H1 (cell line): Measurements from ENCODE around the gene WWC1. TPM values are rescaled to one million over a fixed set of nuclear protein-coding genes. Genes with fewer than 3 reads are reported as not detected.

Source experiments
- CTCF ChIA-PET: fragments of 300-600 bp; sonication (Branson Sonifier 250); formaldehyde crosslinking; loops from one replicate; lab custom pipeline; 2021; ENCODE audit not compliant: partially characterized antibody; lab: Charles Lee
- POLR2A ChIA-PET: fragments of 300-600 bp; sonication (Branson Sonifier 250); formaldehyde crosslinking; loops from one replicate; lab custom pipeline; 2021; ENCODE audit warnings: inconsistent platforms; ENCODE audit not compliant: partially characterized antibody; lab: Charles Lee
- DNase-seq, 2 experiments: peaks; one replicate each; pipeline versions ENCODE4 v3.0.0 to v3.0.0-alpha.2; 2010 to 2022; ENCODE audit warnings: low spot score in 2 of 2, low read depth in 1 of 2, mixed read lengths in 1 of 2
- FAIRE-seq: peaks from 2 replicates; lab custom pipeline; 2011; peaks lifted over from hg19 to GRCh38; lab: Jason Lieb, UNC
- H2AFZ ChIP-seq: 2 replicates; pipeline ENCODE4 v1.8.1; 2012; ENCODE audit warnings: low read length, inconsistent platforms
- H2AK5ac ChIP-seq: 2 replicates; pipeline ENCODE4 v1.6.1; 2013; ENCODE audit warnings: low read depth, low read length
- H2BK120ac ChIP-seq: replicated peaks from 2 replicates; pipeline ENCODE3; 2013; ENCODE audit warnings: low read depth, low read length, inconsistent platforms
- H2BK12ac ChIP-seq: 2 replicates; pipeline ENCODE4 v1.6.1; 2013; ENCODE audit warnings: low read depth, low read length
- H2BK15ac ChIP-seq: 2 replicates; pipeline ENCODE4 v1.6.1; 2013; ENCODE audit warnings: low read length
- H2BK20ac ChIP-seq: 2 replicates; pipeline ENCODE4 v1.6.1; 2013; ENCODE audit warnings: low read length
- H2BK5ac ChIP-seq: 2 replicates; pipeline ENCODE4 v1.6.1; 2013; ENCODE audit warnings: low read depth, low read length
- H3K14ac ChIP-seq: 2 replicates; pipeline ENCODE4 v1.6.1; 2013; ENCODE audit warnings: inconsistent platforms; ENCODE audit not compliant: insufficient read length
- H3K18ac ChIP-seq: 2 replicates; pipeline ENCODE4 v1.6.1; 2013; ENCODE audit warnings: low read length; ENCODE audit errors: extremely low read depth
- H3K23ac ChIP-seq: 2 replicates; pipeline ENCODE4 v1.6.1; 2013; ENCODE audit warnings: inconsistent platforms; ENCODE audit not compliant: insufficient read length
- H3K23me2 ChIP-seq: 2 replicates; pipeline ENCODE4 v1.6.1; 2013; ENCODE audit warnings: low read depth, low read length
- H3K27ac ChIP-seq: 2 replicates; pipeline ENCODE4 v1.6.1; 2011; ENCODE audit warnings: low read depth, low read length, inconsistent platforms
- H3K27me3 ChIP-seq, 4 experiments: replicated peaks in 1 of 4; 1 replicate in 1 of 4; 2 replicates in 3 of 4; pipeline versions ENCODE4 v1.6.1 to v1.8.1; 2011 to 2013; ENCODE audit warnings: low read length in 3 of 4, mild to moderate bottlenecking in 3 of 4, inconsistent platforms in 2 of 4, mixed read lengths in 2 of 4, moderate library complexity in 1 of 4; ENCODE audit not compliant: control insufficient read depth in 3 of 4, insufficient read depth in 3 of 4; ENCODE audit errors: extremely low read depth in 1 of 4
- H3K36me3 ChIP-seq, 4 experiments: 2 replicates each; pipeline versions ENCODE4 v1.6.1 to v1.8.1; 2011 to 2013; ENCODE audit warnings: mild to moderate bottlenecking in 4 of 4, low read length in 3 of 4, moderate library complexity in 2 of 4, control low read depth in 1 of 4, inconsistent platforms in 1 of 4; ENCODE audit not compliant: insufficient read depth in 4 of 4, control insufficient read depth in 2 of 4
- H3K4ac ChIP-seq: replicated peaks from 2 replicates; pipeline ENCODE3; 2013; ENCODE audit warnings: low read length, low read depth, mixed read lengths, inconsistent platforms; ENCODE audit not compliant: insufficient read length
- H3K4me1 ChIP-seq, 4 experiments: replicated peaks in 1 of 4; 1 replicate in 1 of 4; 2 replicates in 3 of 4; pipeline versions ENCODE4 v1.6.1 to v1.8.1; 2011 to 2013; ENCODE audit warnings: low read length in 3 of 4, inconsistent platforms in 2 of 4, mixed read lengths in 1 of 4; ENCODE audit not compliant: insufficient read depth in 4 of 4, control insufficient read depth in 3 of 4
- H3K4me2 ChIP-seq, 2 experiments: 2 replicates each; pipeline versions ENCODE4 v1.6.1 to v1.8.1; 2011 to 2013; ENCODE audit warnings: low read depth in 2 of 2, low read length in 2 of 2, control low read depth in 1 of 2, inconsistent platforms in 1 of 2, mild to moderate bottlenecking in 1 of 2; ENCODE audit not compliant: insufficient read depth in 1 of 2
- H3K4me3 ChIP-seq, 4 experiments: fragments of 200-600, 300-600 bp in 1 of 4; sonication (generic), shearing (Covaris generic), sonication (Bioruptor Twin) in 1 of 4; 2 replicates each; pipeline versions ENCODE4 v1.5.1 to v1.8.1; 2011 to 2016; ENCODE audit warnings: low read length in 4 of 4, low read depth in 3 of 4, control low read depth in 2 of 4, inconsistent platforms in 2 of 4, mild to moderate bottlenecking in 2 of 4, mixed read lengths in 1 of 4, moderate library complexity in 1 of 4; ENCODE audit not compliant: insufficient read depth in 2 of 4; ENCODE audit errors: extremely low read depth in 1 of 4
- H3K56ac ChIP-seq: replicated peaks from 2 replicates; pipeline ENCODE3; 2013; ENCODE audit warnings: low read depth, mild to moderate bottlenecking, mixed read lengths, low read length, inconsistent platforms; ENCODE audit not compliant: insufficient read length
- H3K79me1 ChIP-seq: 2 replicates; pipeline ENCODE4 v1.6.1; 2013; ENCODE audit warnings: low read depth, low read length, control low read depth
- H3K79me2 ChIP-seq, 2 experiments: 2 replicates each; pipeline versions ENCODE4 v1.6.1 to v1.8.1; 2012 to 2013; ENCODE audit warnings: low read length in 2 of 2, mild to moderate bottlenecking in 2 of 2, inconsistent platforms in 1 of 2; ENCODE audit not compliant: insufficient read depth in 2 of 2, control insufficient read depth in 1 of 2
- H3K9ac ChIP-seq, 4 experiments: replicated peaks in 1 of 4; 1 replicate in 1 of 4; 2 replicates in 3 of 4; pipeline versions ENCODE4 v1.6.1 to v1.8.1; 2011 to 2013; ENCODE audit warnings: low read depth in 3 of 4, low read length in 3 of 4, control low read depth in 2 of 4, mild to moderate bottlenecking in 2 of 4, moderate library complexity in 2 of 4, inconsistent platforms in 1 of 4; ENCODE audit errors: extremely low read depth in 1 of 4
- H3K9me3 ChIP-seq, 2 experiments: 2 replicates each; pipeline versions ENCODE4 v1.6.1 to v1.8.1; 2012 to 2013; ENCODE audit warnings: mild to moderate bottlenecking in 2 of 2, moderate library complexity in 2 of 2, control low read depth in 1 of 2, inconsistent platforms in 1 of 2, low read depth in 1 of 2, low read length in 1 of 2, mixed read lengths in 1 of 2; ENCODE audit not compliant: insufficient read depth in 2 of 2
- H4K20me1 ChIP-seq, 2 experiments: replicated peaks in 1 of 2; 2 replicates each; pipeline versions ENCODE3 to v1.8.1; 2011 to 2013; ENCODE audit warnings: inconsistent platforms in 2 of 2, low read length in 2 of 2, mild to moderate bottlenecking in 1 of 2; ENCODE audit not compliant: insufficient read depth in 2 of 2, control insufficient read depth in 1 of 2
- H4K5ac ChIP-seq: 2 replicates; pipeline ENCODE4 v1.6.1; 2013; ENCODE audit warnings: low read length, low read depth, mixed read lengths, inconsistent platforms; ENCODE audit not compliant: insufficient read length
- H4K8ac ChIP-seq: 2 replicates; pipeline ENCODE4 v1.8.0; 2013; ENCODE audit warnings: mild to moderate bottlenecking, moderate library complexity, low read length, inconsistent platforms; ENCODE audit not compliant: insufficient read depth; ENCODE audit errors: extremely low read depth
- H4K91ac ChIP-seq: replicated peaks from 2 replicates; pipeline ENCODE3; 2013; ENCODE audit warnings: low read length, mixed read lengths, inconsistent platforms; ENCODE audit not compliant: insufficient read length
- ASH2L ChIP-seq: fragments of 200-600, 300-600 bp; sonication (generic); IDR thresholded peaks from one replicate; pipeline ENCODE4 v1.7.1; 2017; ENCODE audit warnings: low read length
- CHD2 ChIP-seq: IDR thresholded peaks from 2 replicates; pipeline ENCODE4 v1.6.1; 2012; ENCODE audit warnings: low read length, improper control_type of control experiment
- HDAC2 ChIP-seq, 2 experiments: fragments of 300-600 bp in 1 of 2; sonication (generic) in 1 of 2; IDR thresholded peaks; 2 replicates each; pipeline ENCODE4 v1.6.1; 2011 to 2012; ENCODE audit warnings: low read depth in 2 of 2, low read length in 2 of 2, mild to moderate bottlenecking in 2 of 2, moderate library complexity in 2 of 2, borderline replicate concordance in 1 of 2, inconsistent platforms in 1 of 2
- KDM1A ChIP-seq: fragments of 200-600, 300-600 bp; sonication (generic); IDR thresholded peaks from 2 replicates; pipeline ENCODE4 v1.7.1; 2016; ENCODE audit warnings: mild to moderate bottlenecking, low read length, borderline replicate concordance
- KDM5A ChIP-seq: fragments of 200-600 bp; IDR thresholded peaks from 2 replicates; pipeline ENCODE4 v1.7.1; 2012; ENCODE audit warnings: mild to moderate bottlenecking, low read length, inconsistent platforms, mixed read lengths
- MAX ChIP-seq: IDR thresholded peaks from 2 replicates; pipeline ENCODE4 v1.6.1; 2012; ENCODE audit warnings: inconsistent platforms
- SIRT6 ChIP-seq: IDR thresholded peaks from one replicate; pipeline ENCODE4 v1.7.1; 2012; ENCODE audit warnings: low read length, inconsistent platforms
- SP4 ChIP-seq: IDR thresholded peaks from 2 replicates; pipeline ENCODE4 v1.6.1; 2012; ENCODE audit warnings: low read length, inconsistent platforms
- WGBS, 2 experiments: shearing (Covaris generic) in 1 of 2; methylation state at CpG; one replicate each; pipeline versions ENCODE4 v1.1.6 to v1.1.7; 2013 to 2015; ENCODE audit warnings: low lambda C conversion rate in 2 of 2, mixed read lengths in 2 of 2, inconsistent platforms in 1 of 2, low coverage in 1 of 2, missing lambda C conversion rate in 1 of 2; ENCODE audit not compliant: insufficient replicate concordance in 2 of 2, insufficient coverage in 1 of 2, insufficient read length in 1 of 2; ENCODE audit errors: extremely low coverage in 1 of 2, missing lambda C conversion rate in 1 of 2; 5-methylcytosine and 5-hydroxymethylcytosine counted together
- polyA plus RNA-seq, 7 experiments: library from polyadenylated mRNA; depleted of rRNA in 3 of 7; stranded (reverse) in 5 of 7; unstranded in 2 of 7; fragments of >200 nt in 5 of 7; fragments of 200-250 nt in 2 of 7; gene quantifications; 1 replicate in 5 of 7; 2 replicates in 1 of 7; 4 replicates in 1 of 7; pipeline versions ENCODE4 v1.2.1 to v1.2.3, GENCODE V29; 2011 to 2013; ENCODE audit warnings: missing spikeins in 2 of 7, mixed read lengths in 2 of 7
- total RNA-seq: library from RNA; stranded (reverse); fragmentation: NEBNext Ultra II Directional; extraction: Animal tissue kit (Norgen Biotek cat#: 25700); gene quantifications from 2 replicates; pipeline ENCODE4 v1.2.1, GENCODE V29; 2021

The WWC1 gene
- total and polyA plus RNA-seq, 2 of the 8 experiments (the other 6 are each of a cell fraction or from before 2014, with no cell fraction given), result 16.4 to 41.1 TPM

- TF ChIP-seq ASH2L (no peak), KDM5A (no peak), HDAC2 (IDR thresholded peaks at IDR 0.05; ENCODE audit: borderline replicate concordance in 1 of 2, low read depth in 2 of 2, low read length in 2 of 2) (no peak), CHD2 (no peak), SIRT6 (no peak), KDM1A (no peak), SP4 (no peak), MAX (no peak)
- FAIRE-seq, result no peak
These were observed 177.4 kb downstream of the WWC1 start for GRCh38 chr5:168468836-168469235.

More at GRCh38 chr5:168468836-168469235, 177.4 kb downstream of the WWC1 start:
- no peak overlapping the region for H2BK5ac ChIP-seq
- DNase-seq, result no peak
- no peaks in the 10 kb centered on the region for H3K79me1 ChIP-seq
- no peaks in the 10 kb centered on the region for H3K9me3 ChIP-seq
- peaks cover 9 to 38% (median 19%) of the 10 kb centered on the region in 4 experiments; a peak in 7 of 8 replicates for H3K36me3 ChIP-seq
- no peak overlapping the region for H2BK12ac ChIP-seq
- H3K27ac ChIP-seq, result no peak overlapping the region
- H2AK5ac ChIP-seq, result no peak overlapping the region
- no peak overlapping the region for H3K4ac ChIP-seq
- H4K5ac ChIP-seq, result no peak overlapping the region
- no peak overlapping the region for H3K9ac ChIP-seq
- ChIA-PET CTCF (no interaction called here), POLR2A (no interaction called here)
- no peaks in the 10 kb centered on the region for H3K4me1 ChIP-seq
- H3K4me2 ChIP-seq, result no peak overlapping the region
- no peak overlapping the region for H2BK15ac ChIP-seq
- H3K23me2 ChIP-seq, result no peaks in the 10 kb centered on the region
- no peaks in the 10 kb centered on the region for H3K27me3 ChIP-seq
- 87% methylated on average over 8 of the region's 8 CpGs; no CpG with 5 or more reads in 1 of the 2 experiments for WGBS, 2 experiments
- H3K14ac ChIP-seq, result no peak overlapping the region
- no peak overlapping the region for H2BK120ac ChIP-seq
- no peak overlapping the region for H2AFZ ChIP-seq
- no peak overlapping the region for H3K18ac ChIP-seq
- no peak overlapping the region for H4K8ac ChIP-seq
- H3K79me2 ChIP-seq, result no peaks in the 10 kb centered on the region
- H3K23ac ChIP-seq, result no peak overlapping the region
- H3K56ac ChIP-seq, result no peak overlapping the region
- no peak overlapping the region for H2BK20ac ChIP-seq
- H3K4me3 ChIP-seq, result no peak overlapping the region
- H4K91ac ChIP-seq, result no peak overlapping the region
- no peaks in the 10 kb centered on the region for H4K20me1 ChIP-seq
